Transverse colon (tissue), 4 donors: Measurements from ENCODE around the gene TRAF3IP3.

Source experiments
- CTCF ChIP-seq, 5 experiments: fragments of 200-600 bp in 3 of 5; fragments of 450-650 bp in 2 of 5; sonication (generic) in 3 of 5; IDR thresholded peaks; 1 replicate in 2 of 5; 2 replicates in 3 of 5; pipeline ENCODE4 v1.5.1; 2016 to 2017; ENCODE audit warnings: antibody characterized with exemption in 5 of 5, inconsistent platforms in 3 of 5, mild to moderate bottlenecking in 2 of 5, moderate library complexity in 1 of 5
- EP300 ChIP-seq: sonication (generic); formaldehyde crosslinking; IDR thresholded peaks from one replicate; pipeline ENCODE4 v1.6.1; 2017; ENCODE audit warnings: antibody characterized with exemption, low read depth
- POLR2AphosphoS5 ChIP-seq, 3 donors: sonication (generic); formaldehyde crosslinking; IDR thresholded peaks; one replicate each; pipeline ENCODE4 v1.6.1; 2016; ENCODE audit warnings: antibody characterized with exemption in 3 of 3

- TF ChIP-seq CTCF (IDR thresholded peaks at IDR 0.05) (no peak), POLR2AphosphoS5 (IDR thresholded peaks at IDR 0.05) (no peak), EP300 (no peak)
These were observed 27.4 kb upstream of the TRAF3IP3 start for GRCh38 chr1:209728466-209728865.
